GM19238 (cell line): ENCODE results near the gene LILRB3.
"Not testable (repeated sequence)": the region's sequence is repeated elsewhere in the genome, so short reads cannot be mapped to it uniquely, and the experiment has no call there.

Experiments used
- DNase-seq: peaks from one replicate; pipeline ENCODE4 v3.0.0; 2011; ENCODE audit warnings: low spot score; ENCODE audit not compliant: insufficient read length

The LILRB3 gene

DNA sequence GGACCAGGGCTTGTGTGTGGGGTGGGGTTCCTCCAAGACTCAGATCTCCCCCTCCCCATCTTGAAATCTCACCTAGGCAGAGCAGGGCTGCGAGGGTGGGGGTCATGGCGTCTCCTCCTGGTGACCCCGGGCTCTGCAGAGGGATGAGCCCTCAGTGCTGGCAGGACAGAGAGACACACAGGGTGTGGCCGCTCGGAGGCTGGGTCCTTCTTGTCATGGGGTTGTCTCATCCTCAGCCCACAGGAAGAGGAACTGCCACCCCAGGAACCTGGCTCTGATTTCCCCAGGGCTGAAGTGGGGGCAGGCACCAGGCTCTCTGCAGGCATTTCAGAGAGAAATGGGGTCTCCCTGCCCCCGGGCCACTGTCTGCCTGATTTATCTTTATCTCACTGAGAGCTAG, 19.8 kb upstream of the LILRB3 start, which contains the start of gene LILRA6:
LILRA6 (minus strand) TSS at position 145 of the 400 bp plus-strand sequence.
- not testable (repeated sequence) for DNase-seq

DNA sequence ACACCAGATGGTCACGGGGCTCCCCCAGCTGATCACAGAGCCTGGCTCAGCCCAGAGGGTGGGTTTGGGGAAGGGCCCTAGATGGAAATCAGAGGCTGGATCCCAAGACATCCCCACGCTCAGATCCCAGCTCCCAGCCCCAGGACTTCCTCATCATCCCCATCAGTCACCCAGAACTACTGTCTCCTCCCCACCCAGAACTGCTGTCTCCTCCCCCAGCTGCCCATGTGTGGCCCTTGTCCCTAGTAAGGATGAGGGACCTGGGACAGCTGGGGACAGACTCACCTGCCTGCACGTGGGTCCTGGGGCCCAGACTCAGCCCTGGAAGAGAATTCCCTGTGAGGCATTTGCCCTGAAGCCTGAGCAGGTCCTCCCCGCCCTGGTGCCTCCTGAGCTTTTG, 19.4 kb upstream of the LILRB3 start:
- DNase-seq: not testable (repeated sequence)

DNA sequence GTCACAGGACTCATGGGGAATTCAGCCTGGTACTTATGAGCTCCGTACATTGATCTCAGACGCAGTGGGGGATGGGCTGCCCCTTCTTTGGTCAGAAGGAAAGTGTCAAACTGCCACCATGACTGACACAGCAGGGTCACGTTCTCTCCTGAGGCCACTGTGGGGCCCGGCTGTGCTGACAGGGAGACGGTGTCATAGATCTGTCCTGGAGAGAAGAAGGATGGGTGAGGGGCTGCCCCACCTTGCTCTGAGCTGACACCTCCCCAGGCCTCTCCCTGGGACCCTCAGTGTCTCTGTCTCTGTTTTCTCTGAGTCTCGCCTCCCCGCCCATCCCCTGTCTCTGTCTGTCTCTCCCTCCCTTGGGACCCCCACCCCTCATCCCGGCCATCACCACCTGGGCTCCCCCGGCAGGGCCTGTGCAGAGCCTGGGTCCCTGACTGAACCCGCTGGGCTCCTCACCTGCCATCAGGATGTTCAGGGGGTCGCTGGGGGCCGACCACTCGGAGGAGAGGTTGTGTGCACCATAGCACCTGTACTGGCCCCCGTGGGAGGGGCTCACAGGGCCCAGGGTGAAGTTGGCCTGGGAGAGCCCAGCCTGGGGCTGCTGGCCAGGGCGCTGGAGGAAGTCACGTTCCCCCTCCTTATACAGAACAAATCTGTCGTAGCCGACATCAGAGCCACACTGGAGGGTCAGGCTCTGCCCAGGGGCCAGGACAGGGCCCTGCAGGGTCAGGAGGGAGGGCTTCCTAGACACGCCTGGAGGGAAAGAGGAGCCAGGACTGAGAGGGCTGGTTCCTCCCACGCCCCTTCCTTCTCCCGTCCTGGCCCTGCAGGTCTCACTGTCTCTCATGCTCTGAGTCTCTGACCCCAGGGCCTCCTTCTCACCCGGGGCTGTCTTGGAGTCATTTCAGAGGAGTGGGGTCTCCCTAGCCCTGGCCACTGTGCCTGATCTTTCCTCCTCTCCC, 17.8 kb upstream of the LILRB3 start:
- DNase-seq: not testable (repeated sequence)

DNA sequence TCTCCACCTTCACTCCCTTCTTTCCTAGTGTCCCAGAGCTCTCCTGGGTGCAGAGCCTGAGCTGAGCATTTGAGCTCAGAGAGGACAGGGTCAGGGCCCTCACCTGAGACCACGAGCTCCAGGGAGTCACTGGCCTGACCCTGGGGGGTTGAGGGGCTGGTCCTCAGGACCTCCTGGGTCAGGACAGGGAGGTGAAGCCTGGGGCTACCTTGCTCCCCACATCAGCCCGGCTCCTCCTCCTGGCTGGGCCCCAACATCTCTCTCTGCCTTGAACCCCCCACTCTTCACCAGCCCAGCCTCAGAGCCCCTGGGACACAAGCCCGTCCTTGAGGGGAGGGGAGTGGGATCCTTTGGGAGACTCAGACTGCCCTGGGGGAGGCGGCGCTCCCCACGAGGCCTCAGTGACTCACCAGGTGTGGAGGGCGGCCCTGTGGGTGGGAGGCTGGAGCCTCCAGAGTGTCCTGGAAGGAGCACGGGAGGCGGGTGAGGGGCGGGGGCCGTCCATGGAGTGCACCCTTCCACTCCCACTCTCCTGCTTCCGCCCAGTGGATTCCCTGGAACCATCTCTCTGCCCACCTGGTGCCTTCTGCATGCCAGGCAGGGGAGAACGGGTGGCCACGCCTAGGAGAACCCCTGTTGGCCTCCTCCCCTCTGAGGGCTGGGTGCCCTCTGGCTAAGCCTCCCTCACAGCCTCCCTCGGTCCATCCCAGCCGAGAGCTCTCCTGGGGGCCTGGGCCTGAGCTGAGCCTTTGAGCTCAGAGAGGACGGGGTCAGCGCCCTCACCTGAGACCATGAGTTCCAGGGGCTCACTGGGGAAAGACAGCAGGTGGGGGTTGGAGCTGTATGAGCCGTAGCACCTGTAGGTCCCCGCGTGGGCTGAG, 16.9 kb upstream of the LILRB3 start:
- not testable (repeated sequence) for DNase-seq

DNA sequence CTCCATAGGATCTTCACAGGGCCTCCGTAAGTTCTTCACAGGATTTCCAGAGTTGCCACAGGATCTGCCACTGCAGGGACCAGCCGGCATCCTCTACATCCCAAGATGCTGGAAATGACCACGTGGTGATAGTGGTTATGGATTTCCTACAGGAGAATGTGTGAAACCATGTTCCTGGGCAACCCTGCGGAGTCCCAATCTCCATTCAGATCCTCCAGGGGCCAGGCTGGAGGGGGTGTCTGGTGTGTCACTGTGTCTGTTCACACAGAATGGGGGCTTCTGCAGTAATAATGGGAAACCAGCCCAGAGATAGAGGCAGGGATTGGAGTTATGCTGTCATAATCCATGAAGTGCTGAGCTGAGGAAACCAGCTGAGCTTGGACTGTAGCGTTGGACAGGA, 11.1 kb upstream of the LILRB3 start:
- DNase-seq: no peak

DNA sequence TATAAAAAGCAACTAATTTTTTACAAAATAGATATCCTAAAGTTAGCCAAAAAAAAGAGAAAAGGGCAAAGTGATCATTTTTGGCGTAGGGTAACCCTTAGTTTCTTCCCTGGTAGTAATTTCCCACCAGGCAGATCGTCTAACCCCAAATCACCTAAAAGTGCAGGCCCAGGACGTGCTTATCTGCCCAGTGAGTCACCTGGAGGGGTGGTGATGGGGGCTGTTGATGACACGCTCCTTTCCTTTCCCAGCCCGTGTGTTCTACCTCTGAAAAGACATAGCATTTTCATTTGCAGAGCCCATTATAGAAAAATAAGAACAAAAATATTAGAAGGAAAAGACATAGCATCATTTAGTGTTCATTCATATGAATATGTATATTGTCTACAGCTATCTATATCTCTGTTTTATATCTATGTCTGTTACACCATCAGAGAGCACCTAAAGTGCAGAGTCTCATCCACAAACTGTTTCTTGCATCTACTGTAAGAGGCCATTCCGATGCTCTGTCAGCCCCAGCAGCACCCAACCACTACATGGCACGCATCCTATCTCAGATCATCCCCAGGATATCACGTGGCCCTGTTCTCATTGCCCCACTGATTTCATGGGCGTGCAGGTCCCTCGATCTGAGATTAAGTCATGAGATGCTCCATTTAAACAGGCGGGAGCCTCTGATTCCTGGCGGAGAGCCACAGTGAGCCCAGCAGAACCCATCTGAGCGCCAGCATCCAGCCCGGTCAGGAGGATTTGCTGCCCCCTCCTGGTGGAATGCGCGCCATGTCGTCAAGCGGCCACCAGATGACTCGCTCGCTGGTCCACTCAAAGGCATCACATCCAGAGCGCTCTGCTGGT, 8.5 kb upstream of the LILRB3 start:
- DNase-seq: no peak

DNA sequence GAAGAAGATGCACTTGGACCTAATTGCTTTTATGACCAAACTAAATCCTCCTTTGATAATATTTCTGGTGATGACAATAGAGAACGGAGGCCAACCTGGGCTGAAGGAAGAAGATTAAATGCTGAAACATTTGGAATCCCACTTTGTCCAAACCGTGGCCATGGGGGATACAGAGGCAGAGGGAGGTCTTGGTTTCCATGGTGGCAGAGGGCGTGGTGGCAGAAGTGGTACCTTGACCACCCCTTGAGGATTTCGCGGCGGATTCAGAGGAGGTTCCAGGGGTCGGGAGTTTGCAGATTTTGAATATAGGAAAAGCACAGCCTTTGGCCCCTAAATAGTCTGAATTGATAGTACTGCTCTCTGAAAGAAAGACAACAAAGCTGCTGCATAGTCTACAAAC, 7.2 kb upstream of the LILRB3 start:
- no peak for DNase-seq

DNA sequence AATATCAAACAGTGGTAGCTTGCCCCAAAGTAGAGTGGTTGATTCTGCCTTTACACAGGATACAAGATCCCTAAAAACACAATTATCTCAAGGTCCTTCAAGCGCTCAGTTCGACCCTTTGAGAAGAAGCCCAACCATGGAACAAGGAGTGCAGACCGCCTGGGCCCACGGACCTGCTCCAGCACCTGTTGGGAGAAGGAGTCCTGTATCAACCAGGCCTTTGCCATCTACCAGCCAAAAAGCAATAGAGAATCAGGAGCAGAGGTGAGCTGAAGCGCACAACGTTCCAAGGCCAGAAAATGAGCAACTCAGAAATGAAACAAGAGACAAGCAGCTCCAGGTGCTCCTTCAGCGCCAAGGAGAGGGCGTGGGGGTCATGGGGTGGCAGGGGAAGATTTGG, 6.3 kb upstream of the LILRB3 start:
- DNase-seq: no peak

DNA sequence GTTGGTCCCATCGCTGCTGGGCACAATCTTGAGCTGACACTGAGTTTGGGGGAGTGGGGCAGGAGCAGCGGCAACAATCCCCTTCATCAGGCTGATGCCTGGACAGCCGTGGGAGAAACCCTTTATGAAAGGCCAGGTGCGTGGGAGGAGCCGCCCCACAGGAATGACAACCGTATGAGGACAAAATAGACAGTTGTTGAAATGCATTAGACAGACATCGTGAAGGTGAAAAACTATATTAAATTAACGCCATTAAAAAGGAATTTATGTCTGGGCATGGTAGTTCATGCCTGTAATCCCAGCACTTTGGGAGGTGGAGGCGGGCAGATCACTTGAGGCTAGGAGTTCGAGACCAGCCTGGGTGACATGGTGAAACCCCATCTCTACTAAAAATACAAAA, 1.8 kb upstream of the LILRB3 start:
- DNase-seq: not testable (repeated sequence)

DNA sequence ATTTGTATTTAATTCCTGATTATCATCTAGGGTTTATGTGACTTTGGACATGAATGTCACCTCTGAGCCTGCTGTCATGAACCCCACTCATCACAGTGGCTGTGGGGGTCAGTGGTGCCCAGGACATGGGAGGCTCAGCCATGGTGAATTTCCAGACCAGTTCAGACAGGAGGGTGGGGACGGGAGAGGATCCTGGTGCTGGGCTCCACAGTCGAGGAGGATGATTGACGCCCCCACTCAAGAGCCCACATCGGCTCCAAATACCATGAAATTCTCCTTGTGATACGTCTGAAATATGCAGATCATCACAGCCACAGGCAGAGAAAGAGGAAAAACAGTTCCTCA, 1.1 kb upstream of the LILRB3 start:
- DNase-seq: not testable (repeated sequence)

DNA sequence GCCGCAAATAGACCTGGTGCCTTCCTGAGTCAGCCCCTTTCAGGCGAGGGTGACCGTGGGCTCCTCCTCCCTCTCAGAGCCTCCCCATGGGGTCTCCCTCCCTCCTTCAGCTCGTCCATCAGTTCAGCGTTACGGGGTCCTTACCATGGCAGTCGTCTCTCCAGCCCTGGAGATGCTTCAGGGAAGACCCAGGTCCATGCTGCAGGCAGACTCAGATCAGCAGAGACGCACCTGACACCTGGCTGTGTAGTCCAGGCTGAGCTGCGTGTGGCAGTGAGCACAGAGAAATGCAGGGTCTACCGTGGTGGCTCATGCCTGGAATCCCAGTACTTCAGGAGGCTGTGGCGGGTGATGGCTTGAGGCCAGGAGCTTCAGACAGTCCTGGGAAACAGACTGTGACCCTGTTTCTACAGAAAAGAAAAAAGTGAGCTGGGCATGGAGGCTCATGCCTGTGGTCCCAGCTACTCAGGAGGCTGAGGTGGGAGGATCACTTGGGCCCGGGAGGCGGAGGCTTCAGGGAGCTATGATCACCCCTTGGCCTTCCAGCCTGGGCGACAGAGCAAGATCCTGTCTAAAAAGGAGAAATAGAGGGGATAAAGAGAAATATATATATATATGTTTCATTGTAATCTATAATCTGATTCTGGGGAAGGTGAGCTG, 600 bp upstream of the LILRB3 start:
- DNase-seq: not testable (repeated sequence)

DNA sequence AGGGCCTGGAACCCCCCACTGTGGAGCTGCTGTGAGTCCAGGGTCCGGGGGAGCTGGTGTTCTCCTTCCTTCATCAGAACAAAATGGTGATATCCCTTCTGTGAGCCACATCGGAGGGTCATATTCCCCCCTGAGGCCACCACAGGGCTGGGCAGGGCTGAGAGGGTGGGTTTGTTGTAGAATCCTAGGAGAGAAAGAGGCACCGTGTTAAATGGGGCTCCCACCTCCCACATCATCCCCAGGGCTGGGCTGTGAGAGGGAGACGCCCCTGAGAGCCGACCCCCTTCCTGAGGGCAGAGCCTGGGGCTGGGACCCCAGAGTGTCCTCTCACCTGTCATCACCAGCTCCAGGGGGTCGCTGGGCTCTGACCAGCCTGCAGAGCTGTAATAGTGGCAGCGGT, 860 bp downstream of the LILRB3 start:
- not testable (repeated sequence) for DNase-seq

DNA sequence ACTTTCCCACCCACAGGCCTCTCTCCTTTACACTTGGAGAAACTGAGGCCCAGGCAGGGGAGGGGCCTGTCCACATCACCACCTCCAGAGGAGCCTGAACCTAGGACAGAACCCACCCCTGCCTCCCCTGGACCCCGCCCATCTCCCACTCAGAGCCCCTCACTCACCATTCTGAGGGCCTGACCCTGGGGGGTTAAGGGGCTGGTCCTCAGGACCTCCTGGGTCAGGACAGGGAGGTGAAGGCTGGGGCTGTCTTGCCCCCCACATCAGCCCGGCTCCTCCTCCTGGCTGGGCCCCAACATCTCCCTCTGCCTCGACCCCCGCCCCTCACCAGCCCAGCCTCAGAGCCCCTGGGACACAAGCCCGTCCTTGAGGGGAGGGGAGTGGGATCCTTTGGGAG, 3.1 kb downstream of the LILRB3 start:
- not testable (repeated sequence) for DNase-seq

DNA sequence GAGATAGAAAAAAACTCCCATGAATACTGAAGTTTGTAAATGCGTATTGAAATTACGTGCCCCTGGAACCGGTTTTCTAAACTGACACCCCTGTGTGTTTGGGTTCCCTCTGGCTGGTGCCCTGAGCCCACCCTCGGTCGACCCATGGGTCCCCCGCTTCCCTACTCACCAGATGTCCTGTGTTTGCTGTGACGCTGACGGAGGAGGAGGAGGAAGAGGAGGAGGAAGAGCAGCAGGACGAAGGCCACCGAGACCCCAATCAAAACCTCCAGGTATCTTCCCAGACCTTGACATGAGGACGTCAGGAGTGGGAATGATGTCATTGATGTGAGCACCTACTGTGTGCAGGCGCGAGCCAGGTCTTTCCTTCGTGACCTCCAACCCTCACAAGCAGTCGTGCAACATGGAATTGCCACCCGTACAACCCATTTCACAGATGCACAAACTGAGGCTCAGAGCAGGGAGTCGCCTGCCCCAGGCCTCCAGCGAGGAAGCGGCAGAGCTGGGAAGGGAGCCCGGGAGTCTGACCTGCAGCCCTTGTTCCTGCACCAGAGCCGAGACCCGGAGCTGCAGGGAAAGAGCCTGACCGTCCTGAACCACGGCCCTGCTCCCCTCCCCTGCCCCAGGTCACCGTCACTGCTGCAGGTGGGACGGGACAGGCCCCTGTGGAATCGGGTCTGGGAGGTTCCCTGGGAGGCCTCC, 3.7 kb downstream of the LILRB3 start:
- no peak for DNase-seq

DNA sequence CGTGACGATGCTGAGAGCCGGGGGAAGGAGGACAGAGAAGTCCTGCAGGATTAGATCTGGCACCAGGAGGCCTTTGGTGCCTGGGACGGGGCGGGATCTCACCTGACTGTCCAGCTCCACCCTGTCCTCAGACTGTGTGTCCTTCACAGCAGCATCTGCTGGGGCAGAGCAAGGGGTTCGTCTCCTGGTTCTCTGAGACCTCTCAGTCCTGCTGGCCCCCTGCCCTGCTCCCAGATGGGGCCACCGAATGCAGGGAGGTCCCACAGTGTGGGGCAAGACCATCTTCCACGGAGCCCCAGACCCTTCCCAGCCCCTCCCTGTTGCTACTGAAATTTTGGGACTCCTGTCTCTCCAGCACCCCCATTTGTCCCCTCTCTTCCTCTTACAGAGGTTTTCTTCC, 4.5 kb downstream of the LILRB3 start:
- DNase-seq: no peak

DNA sequence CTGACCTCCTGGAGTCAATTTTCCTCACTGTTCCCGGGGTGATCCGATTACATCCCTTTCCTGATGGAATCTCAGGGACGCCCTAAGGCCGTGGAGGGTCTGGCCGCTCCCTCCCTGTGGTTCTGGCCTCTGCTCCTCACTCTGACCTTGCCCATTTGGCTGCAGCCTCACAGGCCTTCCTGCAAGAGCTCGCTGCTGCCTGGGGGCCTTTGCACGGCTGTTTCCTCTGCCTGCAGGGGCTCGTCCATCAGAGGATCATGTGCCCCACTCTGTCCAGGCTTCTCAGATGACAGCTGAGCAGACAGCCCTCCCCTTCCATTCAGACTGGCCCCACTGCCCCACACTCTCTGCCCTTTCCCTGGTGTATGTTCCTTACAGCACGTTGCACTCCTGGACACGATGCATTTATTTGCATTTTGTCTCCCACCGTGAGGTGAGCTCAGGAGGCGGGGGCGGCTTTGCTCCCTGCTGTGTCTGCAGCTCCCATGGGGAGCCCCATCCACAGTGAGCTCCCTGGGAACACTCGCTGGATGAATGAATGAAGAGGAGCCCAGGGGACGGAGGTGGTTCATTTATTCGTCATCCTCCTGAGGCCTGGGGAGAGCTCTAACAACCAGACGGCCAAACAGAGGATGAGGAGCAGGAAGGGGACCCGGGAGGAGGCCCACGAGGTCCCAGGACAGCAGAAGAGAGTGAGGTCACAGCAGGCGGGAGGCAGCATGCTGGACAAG, 5.1 kb downstream of the LILRB3 start:
- not testable (repeated sequence) for DNase-seq

DNA sequence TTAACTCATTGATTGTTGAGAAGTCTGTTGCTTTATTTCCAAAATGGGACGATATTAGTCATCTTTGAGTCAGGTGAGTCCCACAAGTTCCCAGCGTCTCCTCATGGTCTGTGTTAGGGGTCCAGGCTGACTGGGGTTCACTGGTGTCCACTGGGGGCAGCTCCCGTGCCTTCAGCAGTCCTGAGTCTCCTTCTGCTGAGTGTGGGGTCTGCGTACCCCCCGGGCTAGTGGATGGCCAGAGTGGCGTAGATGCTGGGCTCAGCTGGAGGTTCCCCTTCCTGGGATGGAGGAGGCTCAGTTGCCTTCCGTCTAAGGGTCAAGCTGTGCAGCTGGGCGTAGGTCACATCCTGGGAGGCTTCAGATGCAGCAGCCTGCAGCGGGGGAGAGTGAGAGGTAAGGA, 5.9 kb downstream of the LILRB3 start:
- DNase-seq: no peak

DNA sequence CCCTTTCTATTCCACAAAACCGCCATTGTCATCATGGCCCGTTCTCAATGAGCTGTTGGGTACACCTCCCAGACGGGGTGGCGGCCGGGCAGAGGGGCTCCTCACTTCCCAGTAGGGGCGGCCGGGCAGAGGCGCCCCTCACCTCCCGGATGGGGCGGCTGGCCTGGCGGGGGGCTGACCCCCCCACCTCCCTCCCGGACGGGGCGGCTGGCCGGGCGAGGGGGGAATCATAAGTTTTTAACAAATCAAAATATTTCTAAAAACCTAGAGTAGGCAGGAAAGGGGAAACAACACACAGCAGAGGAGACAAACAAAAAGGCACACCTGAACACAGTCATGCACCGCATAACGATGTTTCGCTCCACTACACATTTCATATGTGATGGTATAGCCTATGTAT, 8.1 kb downstream of the LILRB3 start:
- not testable (repeated sequence) for DNase-seq

DNA sequence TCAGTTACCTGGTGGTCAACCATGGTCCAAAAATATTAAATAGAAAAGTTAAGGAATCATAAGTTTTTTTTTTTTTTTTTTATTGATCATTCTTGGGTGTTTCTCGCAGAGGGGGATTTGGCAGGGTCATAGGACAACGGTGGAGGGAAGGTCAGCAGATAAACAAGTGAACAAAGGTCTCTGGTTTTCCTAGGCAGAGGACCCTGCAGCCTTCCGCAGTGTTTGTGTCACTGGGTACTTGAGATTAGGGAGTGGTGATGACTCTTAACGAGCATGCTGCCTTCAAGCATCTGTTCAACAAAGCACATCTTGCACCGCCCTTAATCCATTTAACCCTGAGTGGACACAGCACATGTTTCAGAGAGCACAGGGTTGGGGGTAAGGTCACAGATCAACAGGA, 8.6 kb downstream of the LILRB3 start:
- DNase-seq: not testable (repeated sequence)
